Measurements from ENCODE around the gene CIDEC. TPM values are rescaled to one million over a fixed set of nuclear protein-coding genes. Genes with fewer than 3 reads are reported as not detected.

CIDEC gene
- total and polyA plus RNA-seq, 2 of the 8 experiments (the other 6 are each of a cell fraction or from before 2014, with no cell fraction given), result not detected

DNA sequence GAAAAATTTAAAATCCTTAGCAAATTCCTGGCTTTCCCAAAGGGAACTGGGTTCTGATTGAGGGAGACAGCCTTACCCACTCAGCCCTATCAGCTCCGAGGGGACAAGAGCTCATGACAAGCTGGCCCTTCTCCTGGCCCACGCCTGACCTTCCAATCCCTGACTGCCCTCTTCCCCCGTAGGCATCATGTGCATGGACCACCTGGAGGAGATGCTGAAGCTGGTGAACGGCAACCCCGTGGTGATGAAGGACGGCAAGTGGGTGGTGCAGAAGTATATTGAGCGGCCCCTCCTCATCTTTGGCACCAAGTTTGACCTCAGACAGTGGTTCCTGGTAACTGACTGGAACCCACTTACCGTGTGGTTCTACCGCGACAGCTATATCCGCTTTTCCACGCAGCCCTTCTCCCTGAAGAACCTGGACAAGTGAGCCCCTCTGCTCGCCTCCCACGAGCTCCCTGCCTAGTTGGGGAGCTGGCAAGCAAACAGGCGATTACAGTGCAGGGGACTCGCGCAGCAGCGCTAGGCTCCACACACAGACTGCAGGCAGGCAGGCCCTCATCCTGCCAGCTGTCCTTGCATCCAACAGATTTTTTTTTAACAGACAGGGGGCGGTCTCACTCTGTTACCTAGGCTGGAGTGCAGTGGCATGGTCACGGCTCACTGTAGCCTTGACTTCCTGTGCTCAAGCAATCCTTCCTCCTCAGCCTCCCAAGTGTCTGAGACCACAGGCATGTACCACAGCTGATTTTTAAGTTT, 53.1 kb downstream of the CIDEC start:
- no peak overlapping the region for H3K4me2 ChIP-seq (ENCODE audit: insufficient read depth in 1 of 2, low read depth in 2 of 2, low read length in 2 of 2)
- no peak overlapping the region for H2BK20ac ChIP-seq (ENCODE audit: low read length)
- H4K8ac ChIP-seq (ENCODE audit: extremely low read depth, insufficient read depth, low read length), result no peak overlapping the region
- H2BK120ac ChIP-seq (replicated peaks; ENCODE audit: low read depth, low read length), result no peak overlapping the region
- H4K20me1 ChIP-seq (replicated peaks in 1 of 2; ENCODE audit: control insufficient read depth in 1 of 2, insufficient read depth in 2 of 2, low read length in 2 of 2), result no peaks in the 10 kb centered on the region
- H3K4me3 ChIP-seq (ENCODE audit: extremely low read depth in 1 of 4, insufficient read depth in 2 of 4, low read depth in 3 of 4, low read length in 4 of 4), result no peak overlapping the region
- no peak overlapping the region for H3K14ac ChIP-seq (ENCODE audit: insufficient read length)
- no peak overlapping the region for H2BK15ac ChIP-seq (ENCODE audit: low read length)
- ChIA-PET POLR2A (ENCODE audit: partially characterized antibody) (interaction anchor here (1.3 to 1.8 kb wide), 4 partner anchors 9 to 128 kb away, joined by 3 to 10 read pairs (median 4); no protein-coding TSS in a partner anchor), CTCF (ENCODE audit: partially characterized antibody) (interaction anchor here (0.6 to 7.9 kb wide), 30 partner anchors 12 to 365 kb away, joined by 3 to 74 read pairs (median 4); partner anchors contain the start of genes IL17RE and PRRT3)
- H3K23ac ChIP-seq (ENCODE audit: insufficient read length), result no peak overlapping the region
- H2BK12ac ChIP-seq (ENCODE audit: low read depth, low read length), result no peak overlapping the region; the same call in 1 of the 2 replicates
- H3K36me3 ChIP-seq (ENCODE audit: control insufficient read depth in 2 of 4, insufficient read depth in 4 of 4, low read length in 3 of 4), result no peaks in the 10 kb centered on the region
- no peaks in the 10 kb centered on the region for H3K79me1 ChIP-seq (ENCODE audit: low read depth, low read length)
- H3K18ac ChIP-seq (ENCODE audit: extremely low read depth, low read length), result no peak overlapping the region
- H2AK5ac ChIP-seq (ENCODE audit: low read depth, low read length), result no peak overlapping the region
- FAIRE-seq (no peak), DNase-seq (ENCODE audit: low read depth in 1 of 2, low spot score in 2 of 2) (peak in 1 of 2 experiments; percentile 74)
- WGBS, 2 experiments (ENCODE audit: extremely low coverage in 1 of 2, insufficient coverage in 1 of 2, insufficient read length in 1 of 2, insufficient replicate concordance in 2 of 2, low coverage in 1 of 2, low lambda C conversion rate in 2 of 2, missing lambda C conversion rate in 1 of 2), result 78% methylated on average over 20 of the region's 20 CpGs; no CpG with 5 or more reads in 1 of the 2 experiments
- no peaks in the 10 kb centered on the region; a peak in 1 of 7 replicates for H3K27me3 ChIP-seq (replicated peaks in 1 of 4; ENCODE audit: control insufficient read depth in 3 of 4, extremely low read depth in 1 of 4, insufficient read depth in 3 of 4, low read length in 3 of 4)
- peaks cover 0 to 5% (median 2%) of the 10 kb centered on the region in 4 experiments; a peak in 2 of 7 replicates for H3K4me1 ChIP-seq (replicated peaks in 1 of 4; ENCODE audit: control insufficient read depth in 3 of 4, insufficient read depth in 4 of 4, low read length in 3 of 4)
- no peak overlapping the region for H3K27ac ChIP-seq (ENCODE audit: low read depth, low read length)
- H3K9me3 ChIP-seq (ENCODE audit: insufficient read depth in 2 of 2, low read depth in 1 of 2, low read length in 1 of 2), result no peaks in the 10 kb centered on the region
- no peak overlapping the region for H3K56ac ChIP-seq (replicated peaks; ENCODE audit: insufficient read length, low read depth, low read length)
- H4K5ac ChIP-seq (ENCODE audit: insufficient read length, low read depth, low read length), result no peak overlapping the region
- no peak overlapping the region for H3K4ac ChIP-seq (replicated peaks; ENCODE audit: insufficient read length, low read depth, low read length)
- no peaks in the 10 kb centered on the region for H3K23me2 ChIP-seq (ENCODE audit: low read depth, low read length)
- H2BK5ac ChIP-seq (ENCODE audit: low read depth, low read length), result peak overlapping the region; percentile 26; the same call in 1 of the 2 replicates
- H3K79me2 ChIP-seq (ENCODE audit: control insufficient read depth in 1 of 2, insufficient read depth in 2 of 2, low read length in 2 of 2), result no peaks in the 10 kb centered on the region
- no peak overlapping the region for H3K9ac ChIP-seq (replicated peaks in 1 of 4; ENCODE audit: extremely low read depth in 1 of 4, low read depth in 3 of 4, low read length in 3 of 4)
- no peak overlapping the region for H2AFZ ChIP-seq (ENCODE audit: low read length)
- no peak overlapping the region for H4K91ac ChIP-seq (replicated peaks; ENCODE audit: insufficient read length, low read length)
- TF ChIP-seq RAD21 (IDR thresholded peaks at IDR 0.05 in 1 of 2, conservative IDR thresholded peaks at IDR 0.05 in 1 of 2; ENCODE audit: low read depth in 2 of 2, low read length in 2 of 2) (peak; percentile 67 to 76), SIRT6 (IDR thresholded peaks at IDR 0.05; ENCODE audit: low read length) (no peak), SP4 (IDR thresholded peaks at IDR 0.05; ENCODE audit: low read length) (no peak), BACH1 (IDR thresholded peaks at IDR 0.05; ENCODE audit: low read length) (no peak), ZNF274 (IDR thresholded peaks at IDR 0.05; ENCODE audit: borderline replicate concordance, extremely low read depth, low read length) (no peak), GTF2F1 (IDR thresholded peaks at IDR 0.05; ENCODE audit: borderline replicate concordance, low read depth, low read length) (no peak), HDAC2 (IDR thresholded peaks at IDR 0.05; ENCODE audit: borderline replicate concordance in 1 of 2, low read depth in 2 of 2, low read length in 2 of 2) (no peak), GABPA (IDR thresholded peaks at IDR 0.05; ENCODE audit: borderline replicate concordance, insufficient read depth, low read length) (no peak)
- TF ChIP-seq, protein P1, sequence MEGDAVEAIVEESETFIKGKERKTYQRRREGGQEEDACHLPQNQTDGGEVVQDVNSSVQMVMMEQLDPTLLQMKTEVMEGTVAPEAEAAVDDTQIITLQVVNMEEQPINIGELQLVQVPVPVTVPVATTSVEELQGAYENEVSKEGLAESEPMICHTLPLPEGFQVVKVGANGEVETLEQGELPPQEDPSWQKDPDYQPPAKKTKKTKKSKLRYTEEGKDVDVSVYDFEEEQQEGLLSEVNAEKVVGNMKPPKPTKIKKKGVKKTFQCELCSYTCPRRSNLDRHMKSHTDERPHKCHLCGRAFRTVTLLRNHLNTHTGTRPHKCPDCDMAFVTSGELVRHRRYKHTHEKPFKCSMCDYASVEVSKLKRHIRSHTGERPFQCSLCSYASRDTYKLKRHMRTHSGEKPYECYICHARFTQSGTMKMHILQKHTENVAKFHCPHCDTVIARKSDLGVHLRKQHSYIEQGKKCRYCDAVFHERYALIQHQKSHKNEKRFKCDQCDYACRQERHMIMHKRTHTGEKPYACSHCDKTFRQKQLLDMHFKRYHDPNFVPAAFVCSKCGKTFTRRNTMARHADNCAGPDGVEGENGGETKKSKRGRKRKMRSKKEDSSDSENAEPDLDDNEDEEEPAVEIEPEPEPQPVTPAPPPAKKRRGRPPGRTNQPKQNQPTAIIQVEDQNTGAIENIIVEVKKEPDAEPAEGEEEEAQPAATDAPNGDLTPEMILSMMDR (IDR thresholded peaks at IDR 0.05; ENCODE audit: control extremely low read depth in 1 of 3, insufficient read depth in 1 of 3, low read depth in 1 of 3, low read length in 3 of 3), result peak; percentile 55 to 72 (median 72)

Measured in H1 (cell line).